GM12891 (cell line): Measurements from ENCODE around the gene RBFOX1.

ENCODE experiments used
- PAX5 ChIP-seq: IDR thresholded peaks from 2 replicates; pipeline ENCODE4 v1.6.1; 2011; ENCODE audit warnings: low read length, moderate library complexity, mild to moderate bottlenecking; ENCODE audit not compliant: insufficient read depth, severe bottlenecking
- POLR2A ChIP-seq: IDR thresholded peaks from 2 replicates; pipeline ENCODE4 v1.6.1; 2011; ENCODE audit warnings: low read depth, low read length, control low read depth
- POLR2AphosphoS5 ChIP-seq: IDR thresholded peaks from 2 replicates; pipeline ENCODE4 v1.6.1; 2011; ENCODE audit warnings: low read depth, low read length, control low read depth
- SPI1 ChIP-seq: IDR thresholded peaks from 2 replicates; pipeline ENCODE4 v1.6.1; 2011; ENCODE audit warnings: low read depth, low read length, control low read depth
- TAF1 ChIP-seq: IDR thresholded peaks from 2 replicates; pipeline ENCODE4 v1.6.1; 2011; ENCODE audit warnings: low read depth, low read length, control low read depth

DNA sequence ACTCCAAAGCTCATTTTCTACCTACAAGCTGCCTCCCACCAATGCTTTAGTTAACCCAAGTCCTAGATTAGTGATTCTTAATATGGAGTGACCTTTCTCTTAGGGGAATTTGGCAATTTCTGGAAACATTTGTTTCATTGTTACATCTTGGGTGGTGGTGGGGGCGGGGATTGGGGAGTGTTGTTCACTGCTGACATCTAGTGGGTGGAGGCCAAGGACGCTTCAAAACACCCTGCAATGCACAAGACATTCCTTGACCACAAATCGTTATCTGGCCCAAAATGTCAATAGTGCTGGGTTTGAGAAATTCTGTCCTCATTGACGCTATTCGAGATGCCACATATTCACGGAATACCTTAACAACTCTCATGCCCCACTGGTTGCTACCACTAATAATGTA lies 282.9 kb downstream of the RBFOX1 start:
- TF ChIP-seq POLR2A (no peak), POLR2AphosphoS5 (no peak), TAF1 (no peak), PAX5 (no peak), SPI1 (no peak)
